Suprapubic skin (tissue), 3 donors: ENCODE data around the gene ZNF385A.

ENCODE experiments used
- POLR2A ChIP-seq, 2 donors: fragments of 450-650 bp; IDR thresholded peaks; one replicate each; pipeline ENCODE4 v1.6.1; 2017; ENCODE audit warnings: antibody characterized with exemption in 2 of 2, mild to moderate bottlenecking in 2 of 2, moderate library complexity in 2 of 2
- TF ChIP-seq, protein P1 (sequence below), 2 donors: fragments of 200-600 bp in 1 of 2; fragments of 450-650 bp in 1 of 2; sonication (generic) in 1 of 2; IDR thresholded peaks; one replicate each; pipeline ENCODE4 v1.5.1; 2016 to 2019; ENCODE audit warnings: antibody characterized with exemption in 2 of 2, mild to moderate bottlenecking in 1 of 2, moderate library complexity in 1 of 2

- TF ChIP-seq POLR2A (IDR thresholded peaks at IDR 0.05), result no peak
- TF ChIP-seq, protein P1, sequence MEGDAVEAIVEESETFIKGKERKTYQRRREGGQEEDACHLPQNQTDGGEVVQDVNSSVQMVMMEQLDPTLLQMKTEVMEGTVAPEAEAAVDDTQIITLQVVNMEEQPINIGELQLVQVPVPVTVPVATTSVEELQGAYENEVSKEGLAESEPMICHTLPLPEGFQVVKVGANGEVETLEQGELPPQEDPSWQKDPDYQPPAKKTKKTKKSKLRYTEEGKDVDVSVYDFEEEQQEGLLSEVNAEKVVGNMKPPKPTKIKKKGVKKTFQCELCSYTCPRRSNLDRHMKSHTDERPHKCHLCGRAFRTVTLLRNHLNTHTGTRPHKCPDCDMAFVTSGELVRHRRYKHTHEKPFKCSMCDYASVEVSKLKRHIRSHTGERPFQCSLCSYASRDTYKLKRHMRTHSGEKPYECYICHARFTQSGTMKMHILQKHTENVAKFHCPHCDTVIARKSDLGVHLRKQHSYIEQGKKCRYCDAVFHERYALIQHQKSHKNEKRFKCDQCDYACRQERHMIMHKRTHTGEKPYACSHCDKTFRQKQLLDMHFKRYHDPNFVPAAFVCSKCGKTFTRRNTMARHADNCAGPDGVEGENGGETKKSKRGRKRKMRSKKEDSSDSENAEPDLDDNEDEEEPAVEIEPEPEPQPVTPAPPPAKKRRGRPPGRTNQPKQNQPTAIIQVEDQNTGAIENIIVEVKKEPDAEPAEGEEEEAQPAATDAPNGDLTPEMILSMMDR (IDR thresholded peaks at IDR 0.05), result no peak
Observed at GRCh38 chr12:54363047-54363446, 21.5 kb downstream of the ZNF385A start.
